Epithelial cell of esophagus (primary cell): ENCODE results near the gene CNPY1.

Source experiments
- DNase-seq: peaks from one replicate; pipeline ENCODE4 v3.0.0; 2010; ENCODE audit warnings: low read depth
- H3K4me3 ChIP-seq: 2 replicates; pipeline ENCODE4 v1.5.1; 2011; ENCODE audit warnings: mild to moderate bottlenecking, low read length, control low read depth
- CTCF ChIP-seq: IDR thresholded peaks from 2 replicates; pipeline ENCODE4 v1.5.1; 2011; ENCODE audit warnings: low read depth, mild to moderate bottlenecking, low read length, control low read depth, inconsistent platforms; ENCODE audit not compliant: insufficient read depth; ENCODE audit errors: missing control alignments

CNPY1 gene

GRCh38 chr7:155451840-155452239 lies 94.5 kb downstream of the CNPY1 start:
- TF ChIP-seq CTCF: no peak
- no peak overlapping the region for H3K4me3 ChIP-seq
- DNase-seq: no peak
